Body of pancreas (tissue), 4 donors: ENCODE results near the gene KRTAP19-3. TPM values are rescaled to one million over a fixed set of nuclear protein-coding genes. Genes with fewer than 3 reads are reported as not detected.

Source experiments
- ATAC-seq: fragments of 150-250 bp; one replicate; pipeline ENCODE4 v1.9.1; 2016
- DNase-seq, 4 donors: peaks; one replicate each; pipeline ENCODE4 v3.0.0-alpha.2; 2019
- H3K27ac ChIP-seq, 4 donors: fragments of 200-600 bp; sonication (generic); 1 replicate in 3 of 4; 2 replicates in 1 of 4; pipeline versions ENCODE4 v1.5.1 to v1.6.1; 2016 to 2019; ENCODE audit warnings: mild to moderate bottlenecking in 1 of 4, mixed read lengths in 1 of 4, moderate library complexity in 1 of 4
- H3K27me3 ChIP-seq, 2 donors: fragments of 200-600 bp; sonication (generic); one replicate each; pipeline ENCODE4 v1.6.0; 2016; ENCODE audit warnings: mild to moderate bottlenecking in 1 of 2
- H3K36me3 ChIP-seq, 2 donors: fragments of 200-600 bp; sonication (generic); replicated peaks in 1 of 2; 2 replicates each; pipeline ENCODE4 v1.5.1; 2016; ENCODE audit warnings: low read depth in 2 of 2; ENCODE audit not compliant: insufficient read depth in 1 of 2
- H3K4me1 ChIP-seq: fragments of 200-600 bp; sonication (generic); one replicate; pipeline ENCODE4 v1.6.0; 2016
- H3K4me3 ChIP-seq, 2 donors: fragments of 200-600 bp; sonication (generic); 1 replicate in 1 of 2; 2 replicates in 1 of 2; pipeline ENCODE4 v1.5.1; 2016 to 2019
- H3K9me3 ChIP-seq, 3 donors: fragments of 200-600 bp; sonication (generic); 1 replicate in 2 of 3; 2 replicates in 1 of 3; pipeline ENCODE4 v1.5.1; 2016
- CTCF ChIP-seq, 7 experiments: fragments of 450-650 bp in 4 of 7; fragments of 200-600 bp in 3 of 7; sonication (generic) in 3 of 7; IDR thresholded peaks; one replicate each; pipeline ENCODE4 v1.5.1; 2016 to 2019; ENCODE audit warnings: antibody characterized with exemption in 7 of 7
- POLR2A ChIP-seq, 3 donors: fragments of 450-650 bp; IDR thresholded peaks; one replicate each; pipeline ENCODE4 v1.6.1; 2016; ENCODE audit warnings: antibody characterized with exemption in 3 of 3, mild to moderate bottlenecking in 2 of 3
- WGBS, 2 donors: methylation state at CpG; one replicate each; pipeline ENCODE4 v1.1.5; 2017; 5-methylcytosine and 5-hydroxymethylcytosine counted together
- intact Hi-C: fragments of 100-400 bp; cut with DNase I; formaldehyde crosslinking; loops from one replicate; pipeline ENCODE4 v1.15.1; 2023
- total RNA-seq, 2 donors: library from RNA; depleted of rRNA; stranded (reverse); fragments of >200 nt; gene quantifications; one replicate each; pipeline ENCODE4 v1.1.0, GENCODE V29; 2016

Gene KRTAP19-3
- total RNA-seq, 2 donors from 2014 or later = not detected

GRCh38 chr21:30497065-30497464 is 5.3 kb upstream of the KRTAP19-3 start, which contains the start of gene KRTAP19-4:
Gene KRTAP19-4, minus strand, starts transcription at chr21:30497165. Its CDS starts 55 bp downstream, at chr21:30497110.
- ATAC-seq (no peak), DNase-seq (no peak)
- Histone ChIP-seq H3K36me3 (no peaks in the 10 kb centered on the region), H3K27me3 (no peaks in the 10 kb centered on the region), H3K4me3 (no peak within 1 kb of the TSS), H3K9me3 (no peaks in the 10 kb centered on the region), H3K27ac (no peak within 1 kb of the TSS), H3K4me1 (no peaks in the 10 kb centered on the region)
- TF ChIP-seq CTCF (IDR thresholded peaks at IDR 0.05) (no peak), POLR2A (IDR thresholded peaks at IDR 0.05) (no peak)
- WGBS, 2 donors = 49 to 55% methylated on average over 4 of the region's 4 CpGs
- intact Hi-C loops = no loop called here

GRCh38 chr21:30487336-30487735 is 4.5 kb downstream of the KRTAP19-3 start, which contains the start of gene KRTAP19-2:
Gene KRTAP19-2, minus strand, starts transcription at chr21:30487436. Its CDS starts 88 bp downstream, at chr21:30487348.
- intact Hi-C loops = no loop called here
- Histone ChIP-seq H3K4me1 (no peaks in the 10 kb centered on the region), H3K27ac (no peak within 1 kb of the TSS), H3K9me3 (peaks cover 0 to 12% (median 0%) of the 10 kb centered on the region in 3 donors), H3K4me3 (no peak within 1 kb of the TSS), H3K27me3 (no peaks in the 10 kb centered on the region), H3K36me3 (no peaks in the 10 kb centered on the region)
- no peak for DNase-seq
- ATAC-seq = no peak
- TF ChIP-seq POLR2A (IDR thresholded peaks at IDR 0.05) = no peak
- no peak for TF ChIP-seq CTCF (IDR thresholded peaks at IDR 0.05)
- 50 to 82% methylated on average over 2 of the region's 2 CpGs for WGBS, 2 donors

- no peaks in the 10 kb centered on the region for H3K4me1 ChIP-seq
- WGBS, 2 donors = 45 to 60% methylated on average over 2 of the region's 2 CpGs
- H3K4me3 ChIP-seq = no peak overlapping the region
- peaks cover 0 to 12% (median 0%) of the 10 kb centered on the region in 3 donors for H3K9me3 ChIP-seq
- no peak for TF ChIP-seq POLR2A (IDR thresholded peaks at IDR 0.05)
- TF ChIP-seq CTCF (IDR thresholded peaks at IDR 0.05) = no peak
- H3K27ac ChIP-seq = no peak overlapping the region
- DNase-seq (no peak), ATAC-seq (no peak)
- no peaks in the 10 kb centered on the region for H3K27me3 ChIP-seq
- intact Hi-C loops = no loop called here
- H3K36me3 ChIP-seq = no peaks in the 10 kb centered on the region
These were observed 5.6 kb downstream of the KRTAP19-3 start for GRCh38 chr21:30486180-30486579.

GRCh38 chr21:30482130-30482529 is 9.7 kb downstream of the KRTAP19-3 start:
- 65% methylated on average over 2 of the region's 2 CpGs for WGBS, 2 donors
- DNase-seq = no peak
- no peak for ATAC-seq
- Histone ChIP-seq H3K4me3 (no peak overlapping the region), H3K9me3 (peaks cover 0 to 11% (median 0%) of the 10 kb centered on the region in 3 donors), H3K27me3 (no peaks in the 10 kb centered on the region), H3K4me1 (no peaks in the 10 kb centered on the region), H3K27ac (no peak overlapping the region), H3K36me3 (no peaks in the 10 kb centered on the region)
- intact Hi-C loops = no loop called here
- TF ChIP-seq POLR2A (IDR thresholded peaks at IDR 0.05) (no peak), CTCF (IDR thresholded peaks at IDR 0.05) (no peak)

GRCh38 chr21:30480145-30480544 is 11.7 kb downstream of the KRTAP19-3 start, which contains the start of gene KRTAP19-1:
Gene KRTAP19-1, minus strand, starts transcription at chr21:30480367. Its CDS starts 50 bp downstream, at chr21:30480317.
- Histone ChIP-seq H3K4me3 (no peak within 1 kb of the TSS), H3K36me3 (no peaks in the 10 kb centered on the region), H3K9me3 (no peaks in the 10 kb centered on the region), H3K4me1 (no peaks in the 10 kb centered on the region), H3K27me3 (no peaks in the 10 kb centered on the region), H3K27ac (no peak within 1 kb of the TSS)
- 57 to 63% methylated on average over 5 to 7 of the region's 7 CpGs for WGBS, 2 donors
- no peak for DNase-seq
- intact Hi-C loops = no loop called here
- no peak for ATAC-seq
- TF ChIP-seq POLR2A (IDR thresholded peaks at IDR 0.05) (no peak), CTCF (IDR thresholded peaks at IDR 0.05) (no peak)
